GM06990 (cell line): ENCODE data around the gene GJE1.

Experiments used
- DNase-seq: peaks from one replicate; pipeline ENCODE4 v3.0.0-alpha.2; 2011; ENCODE audit not compliant: insufficient read length; ENCODE audit errors: extremely low read depth
- H3K27me3 ChIP-seq: replicated peaks from 2 replicates; pipeline ENCODE4 v1.6.0; 2011; ENCODE audit warnings: low read length; ENCODE audit not compliant: control insufficient read depth, insufficient read depth
- H3K36me3 ChIP-seq: 2 replicates; pipeline ENCODE4 v1.5.1; 2011; ENCODE audit warnings: low read length; ENCODE audit not compliant: control insufficient read depth, insufficient read depth
- H3K4me3 ChIP-seq: replicated peaks from 2 replicates; pipeline ENCODE4 v1.5.1; 2011; ENCODE audit warnings: low read depth, mild to moderate bottlenecking, control low read depth, low read length
- CTCF ChIP-seq: IDR thresholded peaks from 2 replicates; pipeline ENCODE4 v1.5.1; 2011; ENCODE audit warnings: low read length, control low read depth, mild to moderate bottlenecking, inconsistent platforms; ENCODE audit not compliant: insufficient read depth, poor library complexity, severe bottlenecking

Gene GJE1

GRCh38 chr6:142146828-142147662 is 14.3 kb downstream of the GJE1 start, which contains the start of the genes NMBR and VTA1:
TSS of gene NMBR (minus strand) at chr6:142147122. CDS start at chr6:142088658, 58,464 bp downstream.
TSS of gene VTA1 (plus strand) at chr6:142147263. CDS start at chr6:142147288, 25 bp downstream.
- peak; percentile 88 for TF ChIP-seq CTCF
- H3K27me3 ChIP-seq: no peaks in the 10 kb centered on the region
- peak; percentile 95 for DNase-seq
- H3K36me3 ChIP-seq: no peaks in the 10 kb centered on the region
- H3K4me3 ChIP-seq: peak within 1 kb of the TSS; percentile 72

- Histone ChIP-seq H3K4me3 (no peak overlapping the region), H3K36me3 (no peaks in the 10 kb centered on the region), H3K27me3 (no peaks in the 10 kb centered on the region)
- no peak for DNase-seq
- no peak for TF ChIP-seq CTCF
Measured at GRCh38 chr6:142152746-142153145, 20.0 kb downstream of the GJE1 start.

GRCh38 chr6:142153196-142153595 is 20.5 kb downstream of the GJE1 start:
- Histone ChIP-seq H3K4me3 (no peak overlapping the region), H3K27me3 (no peaks in the 10 kb centered on the region), H3K36me3 (no peaks in the 10 kb centered on the region)
- TF ChIP-seq CTCF: no peak
- DNase-seq: no peak

- Histone ChIP-seq H3K36me3 (no peaks in the 10 kb centered on the region), H3K27me3 (no peaks in the 10 kb centered on the region), H3K4me3 (no peak overlapping the region)
- TF ChIP-seq CTCF: no peak
- no peak for DNase-seq
Measured at GRCh38 chr6:142154336-142154735, 21.6 kb downstream of the GJE1 start.

- H3K27me3 ChIP-seq: no peaks in the 10 kb centered on the region
- no peak for DNase-seq
- no peaks in the 10 kb centered on the region for H3K36me3 ChIP-seq
- H3K4me3 ChIP-seq: no peak overlapping the region
- no peak for TF ChIP-seq CTCF
Measured at GRCh38 chr6:142155091-142155490, 22.4 kb downstream of the GJE1 start.
